GM19240 (cell line): ENCODE data around the gene SH2D7.
A peak's percentile ranks its signal among the peaks of the same experiment; 100 is the strongest.

Experiments used
- DNase-seq: peaks from one replicate; pipeline ENCODE4 v3.0.0; 2011; ENCODE audit warnings: low spot score; ENCODE audit not compliant: insufficient read length

Gene SH2D7

DNA sequence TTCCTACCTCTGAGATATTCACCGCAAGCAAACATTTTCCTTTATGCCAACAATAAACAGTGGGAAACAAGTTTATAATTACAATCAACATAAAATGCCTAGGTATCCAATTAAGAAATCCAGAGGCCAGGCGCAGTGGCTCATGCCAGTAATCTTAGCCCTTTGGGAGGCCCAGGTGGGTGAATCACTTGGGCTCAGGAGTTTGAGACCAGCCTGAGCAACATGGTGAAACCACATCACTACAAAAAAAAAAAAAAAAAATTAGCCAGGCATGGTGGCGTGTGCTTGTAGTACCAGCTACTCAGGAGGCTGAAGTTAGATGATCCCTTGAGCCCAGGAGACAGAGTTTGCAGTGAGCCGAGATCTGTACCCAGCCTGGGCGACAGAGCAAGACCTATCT lies 32.1 kb upstream of the SH2D7 start:
- no peak for DNase-seq

DNA sequence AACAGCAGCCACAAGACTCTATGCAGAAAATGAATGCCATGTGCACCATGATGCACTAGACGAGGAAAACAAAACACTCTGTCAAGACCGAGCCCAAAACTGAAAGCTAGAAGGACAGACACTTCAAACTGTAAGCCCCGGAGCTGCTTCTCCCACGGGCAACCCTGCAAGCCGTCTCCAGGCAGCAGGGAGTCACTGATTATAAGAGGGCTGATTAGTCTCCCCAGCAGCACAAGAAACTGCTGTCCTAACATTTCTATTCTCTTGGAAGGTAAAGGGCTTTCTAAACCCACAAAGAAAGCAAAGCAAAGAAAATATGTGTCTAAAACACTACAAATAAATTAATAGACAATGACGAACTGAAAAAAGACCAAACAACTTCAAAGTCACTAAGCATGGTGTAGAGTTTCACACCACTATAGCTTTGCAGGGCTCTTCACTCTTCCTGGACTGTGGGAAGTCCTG lies 30.4 kb upstream of the SH2D7 start:
- no peak for DNase-seq

DNA sequence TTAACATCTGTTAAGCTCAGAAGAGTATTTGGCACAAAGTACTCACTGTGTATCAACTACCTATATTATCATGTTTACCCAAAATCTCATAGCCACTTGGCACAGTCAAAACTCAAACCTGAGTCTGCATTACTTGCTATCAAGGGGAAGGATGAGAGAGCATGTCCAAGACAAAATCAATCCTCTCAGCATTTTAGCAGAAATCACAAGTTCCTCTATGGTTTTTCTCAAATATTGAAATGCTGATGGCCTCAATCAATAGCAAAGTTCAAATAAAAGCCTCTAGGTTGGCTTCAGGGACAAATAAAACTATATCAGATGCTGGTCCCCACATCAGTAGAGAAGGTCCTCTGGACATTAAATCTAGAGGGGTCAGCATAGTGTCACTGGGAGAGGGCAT lies 29.1 kb upstream of the SH2D7 start:
- DNase-seq, result no peak

DNA sequence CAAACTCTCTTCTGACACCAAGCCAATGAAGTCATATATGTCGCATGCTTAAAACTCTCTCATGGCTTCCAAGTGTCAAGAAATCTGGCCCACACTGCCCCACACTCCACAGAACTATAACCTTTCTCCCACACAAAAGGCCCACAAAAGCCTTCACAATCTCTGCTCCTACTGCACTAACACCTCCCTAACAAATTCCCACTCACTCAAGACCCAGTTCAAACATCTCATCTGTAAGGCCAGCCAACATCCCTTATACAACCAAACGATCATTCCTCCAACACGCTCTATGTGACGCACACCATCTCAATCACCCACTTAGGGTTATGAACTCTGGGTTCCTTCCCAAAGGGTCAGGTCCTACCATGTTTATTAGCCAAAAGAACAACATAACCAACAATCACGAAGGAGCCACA lies 28.4 kb upstream of the SH2D7 start:
- no peak for DNase-seq

- DNase-seq, result no peak
These were observed 27.8 kb upstream of the SH2D7 start for GRCh38 chr15:78064544-78064943.

- no peak for DNase-seq
These were observed 27.0 kb upstream of the SH2D7 start for GRCh38 chr15:78065284-78065872.

DNA sequence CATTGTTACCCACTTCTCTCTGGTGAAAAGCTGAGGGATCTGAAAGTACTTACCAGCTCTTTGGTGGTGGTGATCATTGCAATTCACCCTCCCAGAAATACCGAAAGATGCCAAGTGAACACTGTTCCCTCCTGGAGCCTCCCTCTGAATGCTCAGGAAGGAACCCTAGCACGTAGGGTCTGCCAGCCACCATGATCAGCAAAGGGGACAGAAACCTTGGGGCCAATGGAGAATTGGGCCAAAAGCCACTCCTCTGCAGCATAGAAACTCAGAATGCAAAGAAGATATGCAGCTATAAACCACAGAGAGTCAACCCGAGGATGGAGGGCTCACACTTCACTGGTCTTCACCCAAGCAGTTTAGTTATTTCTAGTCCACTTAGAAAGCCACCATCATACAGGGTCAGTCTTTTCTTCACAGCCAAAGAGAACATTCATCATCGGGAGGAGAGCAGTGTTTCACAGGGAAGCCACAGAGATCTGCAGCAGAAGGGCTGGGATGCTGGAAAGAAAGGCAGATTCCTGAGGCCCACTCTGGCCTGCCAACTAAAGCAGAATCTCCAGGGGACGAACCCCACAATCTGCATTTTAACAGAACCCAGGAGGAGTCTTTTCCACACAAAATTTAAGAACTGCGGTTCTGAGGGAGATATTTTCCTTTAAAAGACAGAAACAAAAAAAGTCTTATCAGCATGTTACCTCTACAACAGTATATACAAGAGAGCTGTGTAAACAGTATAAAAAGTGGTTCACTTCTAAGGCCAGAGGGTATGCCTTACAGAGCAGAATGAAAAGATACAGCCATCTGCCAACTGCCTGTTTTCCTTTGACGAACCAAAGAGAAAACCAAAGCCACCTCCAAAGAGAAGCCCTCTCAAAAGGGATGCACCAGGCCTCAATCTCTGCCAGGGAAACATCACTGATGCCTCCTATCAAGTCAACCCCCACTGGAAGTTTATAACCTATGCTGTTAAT lies 26.1 kb upstream of the SH2D7 start:
- DNase-seq, result no peak

DNA sequence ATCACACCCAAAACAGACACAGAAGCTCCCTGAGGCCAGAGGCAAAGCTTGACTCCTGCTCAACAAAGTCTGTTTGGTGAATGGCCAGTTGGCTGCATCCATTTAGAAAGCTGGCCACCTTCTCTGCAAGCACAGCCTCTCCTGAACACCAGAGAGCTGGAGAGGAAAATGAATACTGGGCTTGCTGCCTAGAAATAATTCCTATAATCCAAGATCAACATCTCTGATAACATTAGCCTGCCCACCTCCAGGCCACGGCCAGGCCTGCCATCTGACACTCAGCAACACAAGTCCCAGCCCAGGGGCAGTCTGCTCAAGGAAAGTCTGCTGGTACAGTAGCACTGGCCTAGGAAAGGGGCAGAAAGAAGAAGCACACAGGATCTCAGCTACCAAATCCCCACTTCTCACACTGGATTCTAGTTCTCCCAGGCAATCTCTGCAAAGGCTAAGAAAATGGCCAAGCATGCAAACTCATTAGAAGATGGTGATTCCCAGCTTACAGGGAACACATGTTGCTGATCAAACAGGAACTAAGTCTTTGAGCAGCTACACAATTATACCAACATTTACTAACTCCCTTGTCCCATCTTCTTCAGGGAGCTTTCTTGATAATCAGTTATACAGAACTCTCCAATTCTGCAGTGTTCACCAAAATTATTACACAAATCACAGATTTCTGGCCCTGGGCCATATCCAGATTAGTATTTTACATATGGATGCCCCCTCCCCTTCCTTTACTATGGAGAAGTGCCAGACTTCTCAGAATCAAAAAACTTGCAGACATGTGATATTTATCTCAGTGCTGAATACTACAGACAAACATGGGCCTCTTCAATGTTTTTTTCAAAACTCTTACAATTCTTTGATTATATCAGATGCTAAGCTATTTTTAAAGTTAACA lies 24.8 kb upstream of the SH2D7 start:
- no peak for DNase-seq

GRCh38 chr15:78069052-78069414 lies 23.3 kb upstream of the SH2D7 start:
- DNase-seq, result no peak

DNA sequence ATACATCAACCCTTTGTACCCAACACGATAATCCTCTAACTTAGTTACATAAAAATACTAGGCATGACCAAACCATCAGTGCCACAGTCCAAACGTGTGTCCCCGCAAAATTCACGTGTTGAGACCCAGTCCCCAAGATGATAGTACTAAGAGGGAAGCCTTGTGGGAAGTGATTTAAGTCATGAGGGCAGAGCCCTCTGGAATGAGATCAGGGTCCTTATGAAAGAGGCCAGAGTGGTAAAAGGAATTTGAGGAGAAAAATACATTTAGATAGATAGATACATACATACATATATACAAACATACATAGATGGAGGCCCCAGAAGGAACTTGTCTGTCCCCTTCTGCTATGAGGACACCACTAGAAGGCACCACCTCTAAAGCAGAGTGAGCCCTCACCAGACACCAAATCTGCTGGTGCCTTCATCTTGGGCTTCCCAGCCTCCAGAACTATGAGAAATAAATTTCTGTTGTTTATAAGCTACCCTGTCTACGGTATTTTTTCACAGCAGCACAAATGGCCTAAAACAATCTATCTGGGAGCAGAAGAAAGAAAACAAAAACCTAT lies 22.8 kb upstream of the SH2D7 start:
- DNase-seq, result no peak

GRCh38 chr15:78070049-78070700 lies 22.2 kb upstream of the SH2D7 start:
- no peak for DNase-seq

DNA sequence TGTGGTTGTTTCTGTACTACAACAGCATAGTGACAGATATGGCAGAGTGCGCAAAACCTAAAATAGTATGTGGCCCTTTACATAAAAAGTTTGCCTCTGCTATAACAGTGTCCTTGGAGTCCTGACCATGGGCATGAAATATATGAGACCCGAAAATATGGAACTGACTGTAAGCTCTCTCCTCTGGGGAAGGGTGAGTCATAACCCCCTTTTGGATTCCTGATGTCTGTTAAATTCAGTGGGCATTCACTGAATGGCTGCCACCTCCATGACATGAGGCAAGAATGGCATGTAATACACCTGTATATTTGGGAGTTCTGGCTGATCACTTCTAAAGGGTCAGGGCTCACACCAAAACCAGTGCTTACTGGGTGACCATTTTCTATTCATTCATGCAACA lies 21.0 kb upstream of the SH2D7 start:
- no peak for DNase-seq

DNA sequence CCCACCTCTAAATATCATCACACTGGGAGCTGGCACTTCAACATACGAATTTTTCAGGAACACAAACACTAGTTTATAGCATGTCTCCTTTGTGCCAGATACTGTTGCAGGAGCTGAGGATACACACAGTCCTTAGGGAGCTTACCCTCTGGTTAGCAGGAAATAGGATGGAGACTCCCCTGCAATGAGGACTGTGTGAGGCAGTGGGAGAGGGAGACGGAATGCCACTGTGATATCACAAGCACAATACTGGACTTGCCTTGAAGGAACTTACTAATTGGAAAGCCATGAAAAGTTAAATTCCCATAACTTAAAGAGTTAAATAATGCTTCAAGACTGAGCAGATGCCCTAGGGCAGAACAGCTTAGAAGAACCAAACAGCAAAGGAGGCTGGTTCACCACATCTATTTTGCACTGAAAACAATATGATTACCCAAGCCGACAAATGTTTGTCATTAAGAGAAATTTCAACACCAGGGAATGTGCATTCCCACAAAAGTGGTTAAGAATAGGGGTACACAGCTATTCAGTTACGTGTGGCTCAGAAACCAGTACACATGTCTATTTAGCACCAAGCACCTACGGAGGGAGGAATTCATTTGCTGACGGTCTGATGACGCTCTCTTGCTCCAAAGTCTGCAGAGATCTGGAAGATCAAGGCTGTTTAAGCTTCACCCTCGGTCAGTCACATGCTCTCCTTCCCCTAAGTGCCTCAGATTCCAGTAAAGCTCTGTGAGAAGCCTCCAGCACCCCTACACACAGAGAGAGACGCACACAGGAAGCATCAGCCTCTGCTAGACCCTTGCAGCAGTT lies 20.1 kb upstream of the SH2D7 start:
- DNase-seq, result no peak

DNA sequence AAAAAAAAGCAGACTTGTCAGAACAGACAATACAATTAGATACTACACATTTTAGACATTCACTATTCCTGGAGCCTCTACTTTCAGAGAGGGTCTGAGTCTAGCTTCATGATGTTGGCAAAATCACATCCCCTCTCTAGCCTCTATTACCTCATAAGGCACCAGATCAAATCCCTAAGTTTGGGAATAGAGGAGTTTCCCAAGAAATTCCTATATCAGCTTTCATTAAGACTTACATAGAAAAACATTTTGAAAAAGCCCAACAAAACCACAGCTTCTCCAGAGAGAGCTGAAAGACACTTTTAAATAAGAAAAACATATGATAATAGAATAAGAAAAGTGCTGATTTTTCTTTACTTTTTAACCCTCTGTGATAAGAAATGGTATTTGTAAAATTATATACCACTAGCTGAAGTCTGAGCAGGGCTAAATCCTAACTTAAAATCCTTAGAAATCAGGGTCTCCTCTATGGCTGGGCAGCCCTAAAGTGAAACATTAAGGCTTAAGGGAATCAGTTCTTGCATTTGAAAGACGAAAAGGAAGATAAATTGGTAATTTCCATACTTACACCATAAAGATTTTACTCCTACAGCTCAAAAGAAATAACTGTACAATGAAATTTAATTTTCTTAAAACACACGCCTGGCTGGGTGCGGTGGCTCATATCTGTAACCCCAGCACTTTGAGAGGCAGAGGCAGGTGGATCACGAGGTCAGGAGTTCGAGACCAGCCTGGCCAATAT lies 19.1 kb upstream of the SH2D7 start:
- DNase-seq, result no peak

GRCh38 chr15:78075490-78076230 lies 16.7 kb upstream of the SH2D7 start:
- DNase-seq, result no peak

DNA sequence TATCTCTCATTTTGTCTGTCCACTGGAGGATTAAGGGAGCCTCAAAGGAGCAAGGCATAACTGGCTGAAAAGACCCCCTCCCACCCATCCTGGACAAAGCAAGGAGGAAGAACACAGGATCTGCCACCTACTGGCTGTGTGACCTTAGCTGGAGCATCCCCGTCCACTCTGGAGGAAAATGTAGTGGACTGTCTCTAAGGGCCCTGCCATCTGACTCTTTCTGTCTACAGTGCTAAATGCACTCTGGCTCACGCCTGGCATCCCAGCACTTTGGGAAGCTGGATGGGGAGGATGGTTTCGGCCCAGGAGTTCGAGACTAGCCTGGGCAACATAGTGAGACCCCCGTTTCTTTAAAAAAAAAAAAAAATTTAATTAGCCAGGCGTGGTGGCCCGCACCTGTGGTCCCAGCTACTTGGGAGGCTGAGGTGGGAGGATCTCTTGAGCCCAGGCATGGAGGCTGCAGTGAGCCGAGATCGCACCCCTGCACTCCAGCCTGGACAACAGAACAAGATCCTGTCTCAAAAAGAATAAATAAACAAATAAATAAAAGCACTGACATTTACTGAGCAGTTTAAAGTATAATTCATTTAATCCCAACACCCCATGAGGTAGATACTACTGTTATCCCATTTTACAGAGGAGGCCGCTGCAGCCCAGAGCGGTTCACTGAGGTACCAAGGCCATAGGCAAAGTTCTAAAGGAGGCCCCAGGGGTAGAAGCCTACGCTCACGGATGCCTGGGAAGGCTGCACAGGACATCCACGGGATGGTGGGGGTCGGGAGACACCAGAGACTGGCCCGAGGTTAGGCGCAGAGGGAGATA lies 15.9 kb upstream of the SH2D7 start:
- no peak for DNase-seq

- DNase-seq, result peak; percentile 61
These were observed 15.1 kb upstream of the SH2D7 start, which contains the start of gene TBC1D2B for GRCh38 chr15:78077053-78077870. Gene TBC1D2B (minus strand): TSS chr15:78077711. CDS start chr15:78077652, 59 bp downstream.
